HG03064 (cell line): ENCODE data around the gene FBXW8.

Experiments
- ATAC-seq: cut with Tn5 transposase; IDR thresholded peaks from one replicate; pipeline ENCODE4 v1.9.1; 2021; ENCODE audit warnings: low read depth; ENCODE audit not compliant: unreplicated experiment

The FBXW8 gene

DNA sequence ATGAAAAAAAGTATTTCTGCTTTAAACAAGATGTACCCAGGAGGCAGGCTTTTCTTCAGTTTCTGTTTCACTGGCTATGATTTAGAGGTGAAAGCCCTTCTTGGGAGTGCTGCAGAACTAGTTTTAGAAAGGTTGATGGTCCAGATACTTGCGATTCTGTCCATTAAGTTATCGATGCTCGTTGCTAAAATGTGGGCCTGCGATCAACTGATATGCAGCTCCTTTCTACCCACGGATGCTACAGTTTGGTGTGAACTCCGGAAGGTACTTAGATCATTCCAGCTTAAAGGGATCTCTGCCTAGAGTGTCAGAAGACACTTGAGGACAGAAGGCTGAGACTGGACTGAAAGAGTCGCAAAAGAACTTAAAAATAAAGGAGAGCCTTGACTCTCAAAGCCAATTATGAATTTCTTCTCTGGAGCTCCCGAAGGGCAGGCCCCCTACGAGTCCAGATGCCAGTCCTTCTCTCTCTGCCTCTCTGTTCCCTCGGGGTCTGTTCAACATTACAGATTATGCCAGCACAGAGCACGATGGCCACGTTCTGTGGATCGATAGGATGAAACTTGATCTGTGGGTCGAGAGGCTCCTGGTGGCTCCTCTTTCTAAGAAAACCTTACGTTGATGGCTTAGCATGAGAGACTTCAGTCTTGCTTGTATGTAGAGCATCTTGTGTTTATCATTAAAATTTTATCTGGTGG, 40.0 kb downstream of the FBXW8 start:
- no peak for ATAC-seq

- no peak for ATAC-seq
Observed at GRCh38 chr12:116954710-116955381, 44.1 kb downstream of the FBXW8 start.

DNA sequence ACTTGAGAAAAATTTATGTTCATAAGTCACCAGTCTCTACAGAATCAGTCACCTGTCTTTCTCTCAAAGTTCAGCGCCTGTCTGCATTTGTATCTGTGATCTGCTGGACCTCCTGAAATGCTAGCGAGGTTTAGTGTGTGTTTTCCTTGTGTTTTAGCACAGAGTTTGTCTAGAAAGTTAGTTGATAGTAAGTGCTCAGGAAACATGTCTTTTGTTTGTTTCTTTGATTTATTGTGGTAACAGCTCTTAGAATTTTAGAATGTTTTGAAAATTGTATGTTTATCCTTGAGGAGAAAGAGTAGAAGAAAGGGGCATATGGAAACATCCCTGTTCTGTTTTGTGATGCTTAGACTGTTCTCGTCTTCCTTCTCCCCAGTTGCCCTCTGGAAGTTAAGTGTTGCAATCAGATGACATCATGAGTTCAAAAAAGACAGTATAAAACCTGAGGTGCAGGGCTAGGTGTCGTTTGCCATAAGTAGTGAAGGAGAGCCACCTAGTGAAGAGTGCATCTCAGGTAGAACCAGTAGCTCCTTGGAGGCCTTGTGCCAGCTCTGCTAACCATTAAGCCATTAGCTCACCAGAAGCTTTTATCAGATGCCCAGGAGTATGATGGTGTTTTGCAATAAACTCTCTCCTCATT, 44.8 kb downstream of the FBXW8 start:
- ATAC-seq, result no peak

- no peak for ATAC-seq
Observed at GRCh38 chr12:116958402-116959197, 47.9 kb downstream of the FBXW8 start.

DNA sequence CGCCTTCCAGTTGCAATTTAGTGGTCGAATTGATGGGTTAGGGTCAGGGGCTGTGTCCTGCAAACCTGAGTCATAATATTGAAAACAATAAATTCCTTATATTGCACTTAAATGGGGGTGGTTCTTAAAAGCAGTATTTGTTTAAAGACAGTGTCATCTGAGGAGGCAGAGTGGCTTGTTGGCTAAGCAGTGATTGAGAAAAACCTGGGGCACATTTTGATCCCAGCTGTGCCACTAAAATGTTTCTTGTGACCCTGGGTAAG, 48.4 kb downstream of the FBXW8 start:
- no peak for ATAC-seq

- ATAC-seq, result peak; percentile 97
Observed at GRCh38 chr12:116959845-116960514, 49.2 kb downstream of the FBXW8 start.

- no peak for ATAC-seq
Observed at GRCh38 chr12:116962197-116962596, 51.4 kb downstream of the FBXW8 start.

DNA sequence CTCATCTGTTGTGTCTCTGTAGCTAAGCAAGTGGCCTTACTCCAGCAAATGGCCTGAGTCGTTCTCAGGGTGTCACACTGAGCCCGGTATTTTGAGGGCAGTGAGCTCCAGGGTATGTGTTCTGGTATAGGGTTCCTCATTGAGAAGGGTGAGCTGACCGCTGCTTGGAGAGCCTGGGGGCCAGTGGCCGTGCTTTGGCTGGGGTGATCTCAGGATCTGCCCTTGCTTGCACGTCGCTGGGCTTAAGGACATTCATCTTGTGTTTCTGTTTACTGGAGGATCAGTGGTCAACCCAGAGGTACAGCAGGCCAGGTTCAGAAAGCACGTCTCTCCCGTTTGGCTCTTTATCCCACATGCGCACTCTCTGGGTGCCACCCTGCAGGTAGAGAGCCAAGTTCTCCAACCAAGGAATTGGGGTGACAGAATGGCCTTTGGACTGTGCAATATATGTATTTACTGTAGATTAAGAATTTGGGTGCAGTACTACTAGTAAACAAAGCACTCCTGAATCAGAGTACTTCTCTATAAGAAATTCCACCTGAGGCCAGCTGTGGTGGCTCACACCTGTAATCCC, 52.1 kb downstream of the FBXW8 start:
- ATAC-seq, result no peak

DNA sequence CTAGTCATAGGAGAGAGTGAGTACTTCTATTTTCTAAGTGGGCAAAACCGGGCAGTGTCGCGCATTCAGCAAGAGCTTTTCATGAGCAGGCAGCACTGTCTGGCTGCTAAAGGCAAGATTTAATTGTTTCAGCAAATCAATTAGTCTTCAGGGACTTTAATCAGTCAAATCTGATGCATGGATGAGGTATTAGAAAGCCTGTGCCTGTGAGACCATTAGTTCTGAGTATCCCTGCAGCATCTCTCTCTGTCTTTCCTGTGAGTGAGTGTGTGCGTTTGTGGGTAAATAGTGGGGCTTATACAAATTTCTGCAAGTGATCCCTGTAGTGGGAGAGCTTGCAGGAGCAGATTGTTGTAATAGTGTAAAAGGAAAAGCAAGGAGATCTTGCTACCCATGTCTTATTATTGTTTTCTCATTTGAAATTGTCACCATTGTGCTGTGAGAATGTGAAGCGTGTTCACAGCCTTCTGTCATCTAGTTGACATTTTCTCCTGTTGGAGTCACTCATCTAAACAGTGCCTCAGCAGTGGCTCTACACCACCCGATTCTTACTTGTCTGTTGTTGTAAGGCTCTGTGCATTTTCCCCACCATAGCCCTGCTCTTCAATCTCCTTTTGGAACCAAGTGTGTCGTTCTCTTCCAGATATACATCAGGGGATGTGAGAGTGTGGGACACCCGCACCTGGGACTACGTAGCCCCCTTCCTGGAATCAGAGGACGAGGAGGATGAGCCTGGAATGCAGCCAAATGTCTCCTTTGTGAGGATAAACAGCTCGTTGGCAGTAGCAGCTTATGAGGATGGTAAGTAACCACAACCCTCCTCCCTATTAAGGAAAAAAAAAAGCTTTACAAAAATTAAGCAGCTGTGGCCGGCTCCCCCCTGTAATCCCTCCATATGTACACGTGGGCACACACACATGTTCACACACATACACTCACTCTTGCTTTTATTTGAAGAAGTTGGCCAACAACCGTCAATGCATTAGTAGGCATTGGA, 53.6 kb downstream of the FBXW8 start:
- no peak for ATAC-seq

- no peak for ATAC-seq
Observed at GRCh38 chr12:116968986-116969385, 58.2 kb downstream of the FBXW8 start.

DNA sequence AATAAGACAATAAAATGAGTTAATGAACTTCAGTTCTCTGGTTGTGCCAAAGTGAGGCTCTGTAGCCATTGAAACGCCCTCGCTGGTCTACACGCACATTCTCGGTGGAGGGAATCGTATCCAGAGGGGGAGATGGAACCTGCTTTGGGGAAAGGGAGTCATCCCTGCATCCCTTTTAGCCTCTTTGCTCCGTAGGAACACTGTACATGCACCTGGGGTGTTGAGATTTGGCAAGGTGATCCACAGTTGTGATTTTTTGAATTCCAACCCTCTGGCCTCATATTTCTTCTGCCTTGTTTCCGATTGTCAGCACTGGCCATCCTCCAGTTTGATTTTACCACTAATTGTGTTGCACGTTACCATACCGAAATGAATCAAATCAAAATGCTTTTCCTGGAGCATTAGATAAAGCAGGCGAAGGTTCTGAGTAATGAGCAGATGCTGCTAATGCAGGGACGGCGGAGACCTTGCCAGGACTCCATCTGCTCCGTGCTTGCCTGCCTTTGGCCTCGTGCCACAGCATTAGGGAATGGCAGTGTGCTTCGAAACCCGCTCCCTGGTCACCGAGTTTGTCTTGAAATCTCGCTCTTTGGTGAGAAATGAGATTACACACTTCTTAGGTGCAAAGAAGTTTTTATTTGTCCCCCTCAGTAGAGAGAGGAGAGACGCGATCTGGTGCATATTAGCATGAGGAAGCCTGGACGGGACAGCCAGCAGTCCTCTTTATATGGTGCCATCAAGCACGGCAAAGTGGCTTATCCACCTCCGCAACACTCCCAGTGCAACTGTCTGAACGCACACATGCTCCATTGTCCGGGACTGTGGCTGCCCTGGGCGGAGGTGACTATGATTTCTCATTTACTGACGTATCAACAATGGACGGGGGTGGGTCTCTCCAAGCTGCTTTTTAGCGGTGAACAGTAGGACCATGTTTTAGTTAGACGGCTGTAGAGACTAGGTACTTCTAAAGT, 59.1 kb downstream of the FBXW8 start:
- ATAC-seq, result no peak

DNA sequence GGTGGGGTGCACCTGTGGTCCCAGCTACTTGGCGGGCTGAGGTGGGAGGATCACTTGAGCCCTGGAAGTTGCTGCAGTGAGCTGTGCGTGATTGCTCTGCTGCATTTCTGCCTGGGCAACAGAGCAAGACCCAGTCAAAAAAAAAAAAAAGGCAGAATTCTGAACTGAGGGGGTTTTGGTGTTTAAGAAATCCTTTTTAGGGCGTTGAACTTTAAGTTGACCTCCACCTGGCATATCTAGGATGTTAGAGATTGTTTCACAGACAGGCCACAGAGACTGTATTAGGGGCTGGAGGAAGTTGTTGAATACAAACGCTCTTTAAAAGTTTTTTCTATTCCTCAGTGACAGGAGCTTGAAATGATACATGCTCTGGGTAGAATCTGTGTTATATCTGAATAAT, 60.5 kb downstream of the FBXW8 start:
- ATAC-seq, result peak; percentile 63

DNA sequence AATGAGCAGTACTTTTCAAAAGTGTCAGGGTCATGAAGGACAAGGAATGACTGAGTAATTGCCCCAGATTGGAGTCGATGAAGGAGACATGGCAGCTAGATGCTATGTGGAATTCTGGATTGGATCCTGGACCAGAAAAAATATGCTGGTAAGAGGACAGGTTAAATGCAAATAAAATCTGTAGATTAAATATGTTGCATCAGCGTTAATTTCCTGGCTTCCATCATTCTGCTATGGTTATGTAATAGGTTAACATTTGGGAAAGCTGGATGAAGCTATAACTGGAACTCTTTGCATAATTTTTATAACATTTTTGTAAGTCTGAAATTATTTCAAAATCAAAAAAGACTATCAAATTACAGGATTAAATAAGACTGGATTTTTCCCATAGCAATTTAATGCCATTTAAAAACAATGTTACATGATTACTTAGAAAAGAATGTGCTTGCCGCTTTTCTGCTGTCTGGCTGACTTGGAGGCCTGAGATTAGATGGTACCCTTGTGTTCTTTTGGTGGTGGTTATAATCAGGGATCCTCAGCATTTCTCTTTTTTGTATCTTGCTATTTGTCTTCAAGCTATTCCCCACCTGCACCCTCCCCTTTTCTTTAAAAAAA, 65.1 kb downstream of the FBXW8 start:
- ATAC-seq, result no peak

DNA sequence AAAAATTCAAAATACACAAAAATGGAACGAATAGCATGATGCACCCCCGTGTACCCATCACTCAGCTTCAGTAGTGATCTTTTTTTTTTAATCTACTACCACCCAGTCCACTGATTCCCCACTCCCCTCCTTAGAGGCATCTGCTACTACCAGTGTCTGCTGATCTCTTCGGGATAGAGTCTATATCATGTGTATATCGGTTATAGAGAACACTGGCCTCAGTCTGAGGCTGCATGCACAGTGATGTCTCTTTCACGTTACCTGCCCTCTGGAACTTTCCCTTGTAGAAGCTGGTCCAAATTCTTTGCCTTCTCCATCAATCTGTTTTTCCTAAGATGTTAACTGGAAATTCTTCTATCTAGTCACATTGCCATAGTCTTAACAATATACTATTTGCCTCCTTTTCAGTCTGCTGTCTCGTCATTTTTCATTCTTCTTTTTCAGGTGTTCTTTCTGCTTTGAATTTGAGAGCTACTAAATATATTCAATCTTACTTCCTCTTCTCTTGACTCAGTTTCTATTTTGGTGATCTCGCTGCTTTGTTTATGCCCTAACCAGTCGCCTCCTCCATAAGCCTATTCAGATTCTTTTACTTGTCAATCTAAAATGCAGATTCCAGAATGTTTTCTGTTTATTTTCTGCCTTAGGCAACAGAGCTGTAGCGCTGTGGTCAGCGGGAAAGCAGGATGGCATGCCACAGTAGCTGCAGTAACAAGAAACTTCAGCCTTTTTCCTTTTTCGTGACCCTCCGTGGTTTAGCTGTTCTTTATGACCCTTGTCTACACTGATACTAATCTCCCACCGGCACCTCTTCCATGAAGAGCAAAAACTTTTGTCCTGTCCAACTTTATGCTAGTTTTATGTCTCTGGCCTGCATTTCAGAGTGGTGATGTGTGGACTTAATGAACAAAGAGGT, 67.0 kb downstream of the FBXW8 start:
- ATAC-seq, result no peak

DNA sequence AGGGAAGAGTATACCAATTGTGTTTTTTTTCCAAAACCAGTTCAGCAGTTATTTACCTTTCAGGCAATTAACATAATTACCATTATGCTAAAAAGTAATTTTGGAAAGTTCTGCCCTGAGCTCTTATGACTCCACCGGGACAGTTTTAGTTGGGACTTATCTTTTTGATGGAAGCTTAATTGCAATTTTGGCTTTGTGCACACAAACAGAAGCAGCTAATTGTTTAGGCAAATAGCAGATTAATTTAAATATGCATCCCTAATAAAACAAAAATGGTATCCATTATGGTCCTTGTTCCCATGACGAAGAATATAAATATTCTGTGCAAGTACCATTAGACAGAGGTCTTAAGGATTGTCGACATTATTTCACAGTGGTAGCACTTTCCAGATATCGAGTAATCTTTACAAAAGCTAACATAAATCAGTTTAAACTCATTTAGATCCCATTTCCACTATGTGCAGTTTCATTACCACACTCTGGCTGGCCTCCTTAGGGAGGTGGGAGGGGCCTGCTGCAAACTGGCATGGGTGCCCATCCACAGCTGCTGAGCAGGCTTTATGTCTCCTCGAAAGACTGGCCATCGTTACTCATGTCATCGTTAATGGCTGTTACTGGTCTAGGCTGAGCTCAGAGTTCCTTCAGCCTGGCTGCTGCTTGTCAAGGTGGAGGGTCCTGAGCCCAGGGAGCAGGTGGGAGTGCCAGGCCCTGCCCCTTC, 68.2 kb downstream of the FBXW8 start:
- no peak for ATAC-seq

GRCh38 chr12:116980083-116980482, 69.3 kb downstream of the FBXW8 start:
- ATAC-seq, result no peak
